ENCODE data around the gene APBA3.

APBA3 gene

DNA sequence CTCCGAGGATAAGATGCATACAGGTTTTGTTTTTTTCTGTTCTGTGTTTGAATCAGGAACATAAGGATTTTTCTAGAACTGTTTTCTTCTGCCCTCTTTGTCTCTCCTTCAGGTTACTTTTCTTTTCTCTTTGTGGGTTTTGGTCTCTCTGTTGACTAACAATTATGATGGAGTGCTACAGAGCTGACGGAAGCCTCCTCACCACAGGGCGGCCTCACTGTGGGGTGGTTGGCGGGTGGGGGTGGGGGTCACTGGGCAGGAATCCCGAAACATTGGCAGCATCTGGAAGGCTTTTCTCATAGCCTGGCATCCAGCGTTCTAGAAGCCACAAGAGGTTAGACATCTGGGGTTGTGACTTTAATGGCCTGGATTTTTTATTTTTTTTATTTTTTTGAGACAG is 36.6 kb upstream of the APBA3 start:
- no peak for ATAC-seq
- TF ChIP-seq GLIS3 (CRISPR knock-in tag; IDR thresholded peaks at IDR 0.05) (no peak), ESRRG (CRISPR knock-in tag; IDR thresholded peaks at IDR 0.05) (no peak), RARB (CRISPR knock-in tag; IDR thresholded peaks at IDR 0.05) (no peak)

GRCh38 chr19:3796358-3796757 is 34.9 kb upstream of the APBA3 start:
- no peak for ATAC-seq
- TF ChIP-seq CSRNP3 (CRISPR knock-in tag; IDR thresholded peaks at IDR 0.05): no peak
- no peak for TF ChIP-seq ZNF565 (CRISPR knock-in tag; conservative IDR thresholded peaks at IDR 0.05; ENCODE audit: low read depth)
- no peak for TF ChIP-seq TCF4 (CRISPR knock-in tag; IDR thresholded peaks at IDR 0.05; ENCODE audit: borderline replicate concordance)
- TF ChIP-seq ZFP30 (CRISPR knock-in tag; IDR thresholded peaks at IDR 0.05): no peak
- no peak for TF ChIP-seq TOX (CRISPR knock-in tag; IDR thresholded peaks at IDR 0.05; ENCODE audit: borderline replicate concordance)
- TF ChIP-seq TSHZ2 (CRISPR knock-in tag; IDR thresholded peaks at IDR 0.05): no peak
- no peak for TF ChIP-seq CREB5 (CRISPR knock-in tag; IDR thresholded peaks at IDR 0.05; ENCODE audit: low read depth)
- no peak for TF ChIP-seq GLIS3 (CRISPR knock-in tag; IDR thresholded peaks at IDR 0.05)
- no peak for TF ChIP-seq PATZ1 (CRISPR knock-in tag; IDR thresholded peaks at IDR 0.05; ENCODE audit: borderline replicate concordance)
- TF ChIP-seq OSR1 (CRISPR knock-in tag; IDR thresholded peaks at IDR 0.05): no peak
- TF ChIP-seq SNAI2 (CRISPR knock-in tag; IDR thresholded peaks at IDR 0.05): no peak
- TF ChIP-seq PPARA (CRISPR knock-in tag; IDR thresholded peaks at IDR 0.05; ENCODE audit: borderline replicate concordance): no peak
- TF ChIP-seq ISL1 (CRISPR knock-in tag; IDR thresholded peaks at IDR 0.05): no peak
- no peak for TF ChIP-seq BACH2 (CRISPR knock-in tag; IDR thresholded peaks at IDR 0.05; ENCODE audit: borderline replicate concordance)
- TF ChIP-seq ZC3H10 (CRISPR knock-in tag; IDR thresholded peaks at IDR 0.05): no peak

- TF ChIP-seq RARB (CRISPR knock-in tag; IDR thresholded peaks at IDR 0.05) (no peak), CSRNP3 (CRISPR knock-in tag; IDR thresholded peaks at IDR 0.05) (no peak), ISL1 (CRISPR knock-in tag; IDR thresholded peaks at IDR 0.05) (no peak), BACH2 (CRISPR knock-in tag; IDR thresholded peaks at IDR 0.05; ENCODE audit: borderline replicate concordance) (no peak), PPARA (CRISPR knock-in tag; IDR thresholded peaks at IDR 0.05; ENCODE audit: borderline replicate concordance) (no peak), TOX (CRISPR knock-in tag; IDR thresholded peaks at IDR 0.05; ENCODE audit: borderline replicate concordance) (no peak), ESRRG (CRISPR knock-in tag; IDR thresholded peaks at IDR 0.05) (no peak), TCF4 (CRISPR knock-in tag; IDR thresholded peaks at IDR 0.05; ENCODE audit: borderline replicate concordance) (no peak), ZFP3 (CRISPR knock-in tag; IDR thresholded peaks at IDR 0.05) (no peak), ZNF565 (CRISPR knock-in tag; conservative IDR thresholded peaks at IDR 0.05; ENCODE audit: low read depth) (no peak), SNAI2 (CRISPR knock-in tag; IDR thresholded peaks at IDR 0.05) (no peak), ZC3H10 (CRISPR knock-in tag; IDR thresholded peaks at IDR 0.05) (no peak), CREB5 (CRISPR knock-in tag; IDR thresholded peaks at IDR 0.05; ENCODE audit: low read depth) (no peak), GLIS3 (CRISPR knock-in tag; IDR thresholded peaks at IDR 0.05) (no peak), POU6F1 (CRISPR knock-in tag; IDR thresholded peaks at IDR 0.05; ENCODE audit: borderline replicate concordance, low read depth) (no peak)
- no peak for ATAC-seq
These were observed 32.3 kb upstream of the APBA3 start for GRCh38 chr19:3793799-3794198.

All from SK-N-SH treated with all-trans-retinoic acid at 6 μM for 48 hours (cell line).